Measurements from ENCODE around the gene RAPGEF5.

- no peak for TF ChIP-seq CTCF (conservative IDR thresholded peaks at IDR 0.05)
- no peak for TF ChIP-seq EZH2 (IDR thresholded peaks at IDR 0.05; ENCODE audit: low read depth)
Measured at GRCh38 chr7:22372863-22373262, 15.9 kb upstream of the RAPGEF5 start.
